Stimulated activated CD4-positive, alpha-beta T cell treated with anti-CD3 and anti-CD28 coated beads, Interleukin-4, amount 100 ng/mL, for 48 hours (primary cell): ENCODE data around the gene STAT3.
"Not testable (repeated sequence)": the region's sequence is repeated elsewhere in the genome, so short reads cannot be mapped to it uniquely, and the experiment has no call there.

Experiments used
- DNase-seq, 2 donors: peaks; one replicate each; pipeline ENCODE4 v3.0.0-alpha.2; 2020; ENCODE audit warnings: low read depth in 2 of 2

The STAT3 gene

GRCh38 chr17:42409523-42410318 lies 21.5 kb upstream of the STAT3 start:
- no peak for DNase-seq

- no peak for DNase-seq
Observed at GRCh38 chr17:42408061-42408460, 19.8 kb upstream of the STAT3 start.

- DNase-seq = peak; percentile 45 to 49
Observed at GRCh38 chr17:42407289-42407836, 19.1 kb upstream of the STAT3 start.

- no peak for DNase-seq
Observed at GRCh38 chr17:42406615-42407288, 18.5 kb upstream of the STAT3 start.

- DNase-seq = peak; percentile 71 to 82
Observed at GRCh38 chr17:42405963-42406495, 17.8 kb upstream of the STAT3 start.

- no peak for DNase-seq
Observed at GRCh38 chr17:42405076-42405475, 16.8 kb upstream of the STAT3 start.

- DNase-seq = no peak
Observed at GRCh38 chr17:42404326-42405055, 16.2 kb upstream of the STAT3 start.

GRCh38 chr17:42403150-42403549 lies 14.9 kb upstream of the STAT3 start:
- DNase-seq = peak; percentile 37 to 38

GRCh38 chr17:42402117-42402516 lies 13.9 kb upstream of the STAT3 start:
- no peak for DNase-seq

- DNase-seq = not testable (repeated sequence)
Observed at GRCh38 chr17:42400844-42401375, 12.7 kb upstream of the STAT3 start.

- no peak for DNase-seq
Observed at GRCh38 chr17:42399948-42400843, 12.0 kb upstream of the STAT3 start.

- no peak for DNase-seq
Observed at GRCh38 chr17:42399121-42399520, 10.9 kb upstream of the STAT3 start.

- DNase-seq = not testable (repeated sequence)
Observed at GRCh38 chr17:42395601-42396000, 7.4 kb upstream of the STAT3 start.

GRCh38 chr17:42394838-42395237 lies 6.6 kb upstream of the STAT3 start:
- DNase-seq = no peak

GRCh38 chr17:42392692-42393415 lies 4.6 kb upstream of the STAT3 start:
- no peak for DNase-seq

GRCh38 chr17:42391439-42391838 lies 3.2 kb upstream of the STAT3 start:
- DNase-seq = not testable (repeated sequence)

- no peak for DNase-seq
Observed at GRCh38 chr17:42389899-42390298, 1.7 kb upstream of the STAT3 start.

GRCh38 chr17:42389135-42389417 lies 834 bp upstream of the STAT3 start:
- no peak for DNase-seq

GRCh38 chr17:42387661-42388380 lies 421 bp downstream of the STAT3 start:
- no peak for DNase-seq
